OCI-LY3 (cell line): ENCODE measurements around the gene NARS2.

Experiments
- EZH2phosphoT487 ChIP-seq: fragments of 200-600 bp; shearing (Covaris generic); IDR thresholded peaks from 2 replicates; pipeline ENCODE4 v1.6.1; 2018; ENCODE audit warnings: antibody characterized with exemption, mixed run types, low read depth
- TF ChIP-seq, protein P1 (sequence below): fragments of 200-600, 300-600 bp; sonication (generic); IDR thresholded peaks from 2 replicates; pipeline ENCODE4 v1.5.1; 2014; ENCODE audit warnings: antibody characterized with exemption, low read length, low read depth

DNA sequence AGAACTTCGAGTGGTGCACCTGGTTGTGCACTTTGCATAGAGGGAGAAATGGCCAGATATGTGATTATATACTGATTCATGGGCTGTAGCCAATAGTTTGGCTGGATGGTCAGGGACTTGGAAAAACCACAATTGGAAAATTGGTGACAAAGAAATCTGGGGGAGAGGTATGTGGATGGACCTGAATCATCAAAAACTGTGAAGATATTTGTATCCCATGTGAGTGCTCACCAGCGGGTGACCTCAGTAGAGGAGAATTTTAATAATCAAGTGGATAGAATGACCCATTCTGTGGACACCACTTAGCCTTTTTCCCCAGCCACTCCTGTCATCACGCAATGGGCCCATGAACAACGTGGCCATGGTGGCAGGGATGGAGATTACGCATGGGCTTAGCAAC lies 48.0 kb upstream of the NARS2 start:
- TF ChIP-seq, protein P1, sequence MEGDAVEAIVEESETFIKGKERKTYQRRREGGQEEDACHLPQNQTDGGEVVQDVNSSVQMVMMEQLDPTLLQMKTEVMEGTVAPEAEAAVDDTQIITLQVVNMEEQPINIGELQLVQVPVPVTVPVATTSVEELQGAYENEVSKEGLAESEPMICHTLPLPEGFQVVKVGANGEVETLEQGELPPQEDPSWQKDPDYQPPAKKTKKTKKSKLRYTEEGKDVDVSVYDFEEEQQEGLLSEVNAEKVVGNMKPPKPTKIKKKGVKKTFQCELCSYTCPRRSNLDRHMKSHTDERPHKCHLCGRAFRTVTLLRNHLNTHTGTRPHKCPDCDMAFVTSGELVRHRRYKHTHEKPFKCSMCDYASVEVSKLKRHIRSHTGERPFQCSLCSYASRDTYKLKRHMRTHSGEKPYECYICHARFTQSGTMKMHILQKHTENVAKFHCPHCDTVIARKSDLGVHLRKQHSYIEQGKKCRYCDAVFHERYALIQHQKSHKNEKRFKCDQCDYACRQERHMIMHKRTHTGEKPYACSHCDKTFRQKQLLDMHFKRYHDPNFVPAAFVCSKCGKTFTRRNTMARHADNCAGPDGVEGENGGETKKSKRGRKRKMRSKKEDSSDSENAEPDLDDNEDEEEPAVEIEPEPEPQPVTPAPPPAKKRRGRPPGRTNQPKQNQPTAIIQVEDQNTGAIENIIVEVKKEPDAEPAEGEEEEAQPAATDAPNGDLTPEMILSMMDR, result no peak
- no peak for TF ChIP-seq EZH2phosphoT487
